CD4-positive, alpha-beta T cell treated with Interleukin-12 subunit alpha and Interleukin-12 subunit beta, for 1 hour (primary cell): ENCODE measurements around the gene RCC2.
"Not testable (repeated sequence)": the region's sequence is repeated elsewhere in the genome, so short reads cannot be mapped to it uniquely, and the experiment has no call there.

ENCODE experiments used
- DNase-seq: peaks from one replicate; pipeline ENCODE4 v3.0.0-alpha.2; 2020

RCC2 gene

DNA sequence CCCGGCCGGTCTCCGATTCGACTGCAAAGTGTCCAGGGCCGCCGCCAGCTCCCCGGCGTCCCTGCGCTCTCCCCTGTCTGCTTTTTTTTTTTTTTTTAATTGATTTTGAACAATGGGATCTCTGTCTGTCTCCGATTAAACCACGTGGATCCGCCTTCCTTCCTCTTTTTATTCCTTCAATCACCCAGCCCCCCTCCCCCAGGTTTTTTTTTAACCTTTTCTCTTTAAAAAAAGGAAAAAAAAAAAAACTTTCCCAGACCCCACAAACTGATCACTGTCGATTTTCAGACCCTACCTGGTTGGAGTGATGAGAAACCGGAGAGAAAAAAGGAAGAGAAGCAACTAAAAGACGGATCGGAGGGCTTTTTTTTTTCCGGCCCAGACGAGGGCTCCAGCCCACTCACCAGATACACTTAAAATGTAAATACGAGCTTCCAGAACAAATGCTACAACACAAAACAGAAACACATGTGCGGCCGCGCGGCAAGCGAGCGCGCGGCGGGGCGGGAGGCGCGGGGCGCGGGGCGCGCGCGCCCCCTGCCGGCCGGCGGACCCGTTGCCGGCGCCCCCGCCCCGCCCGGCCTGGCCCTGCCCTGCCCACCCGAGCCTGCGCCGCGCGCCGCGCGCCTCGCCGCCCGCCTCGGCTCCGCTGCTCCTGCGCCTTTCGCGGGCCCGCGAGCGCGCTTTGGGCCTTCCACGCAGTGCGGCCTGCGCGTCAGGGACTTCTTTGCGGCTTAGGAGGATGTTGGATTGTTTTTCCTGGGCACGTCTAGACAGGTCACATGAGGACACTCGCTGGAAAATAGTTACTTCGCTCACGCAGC lies at the start of gene RCC2:
TSS of gene RCC2 (minus strand) at position 428 of the 824 bp plus-strand sequence. CDS start 1,163 bp downstream, outside the sequence.
- peak; percentile 81 for DNase-seq

DNA sequence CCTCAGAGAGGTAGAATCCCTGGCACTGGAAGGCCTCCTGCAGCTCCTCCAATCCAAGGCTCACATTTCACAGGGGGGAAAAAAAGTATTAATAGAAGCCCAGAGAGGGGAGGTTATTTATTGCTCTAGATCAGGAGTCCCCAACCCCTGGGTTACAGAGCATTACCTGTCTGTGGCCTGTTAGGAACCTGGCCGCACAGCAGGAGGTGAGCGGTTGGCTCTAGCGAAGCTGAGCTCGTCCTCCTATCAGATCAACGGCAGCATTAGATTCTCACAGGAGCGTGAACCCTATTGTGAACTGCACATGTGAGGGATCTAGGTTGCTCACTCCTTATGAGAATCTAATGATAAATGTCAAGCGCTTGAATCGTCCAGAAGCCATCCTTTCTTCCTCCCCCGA lies 46.8 kb upstream of the RCC2 start:
- no peak for DNase-seq

DNA sequence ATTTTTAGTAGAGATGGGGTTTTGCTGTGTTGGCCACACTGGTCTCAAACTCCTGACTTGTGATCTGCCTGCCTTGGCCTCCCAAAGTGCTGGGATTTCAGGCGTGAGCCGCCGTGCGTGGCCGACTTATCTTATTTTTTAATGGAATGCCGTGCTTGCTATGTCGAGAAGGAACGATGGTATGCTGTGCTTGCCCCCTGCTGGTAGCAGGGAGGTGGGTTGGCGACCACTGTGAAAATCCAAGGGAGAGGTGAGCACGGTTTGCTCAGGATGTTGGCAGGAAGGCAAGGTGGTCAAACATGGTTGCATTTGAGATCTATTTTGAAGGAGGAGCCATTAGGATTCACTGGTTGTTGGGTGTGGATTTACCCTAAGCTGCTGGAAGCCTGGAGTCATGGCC lies 45.8 kb upstream of the RCC2 start:
- no peak for DNase-seq

DNA sequence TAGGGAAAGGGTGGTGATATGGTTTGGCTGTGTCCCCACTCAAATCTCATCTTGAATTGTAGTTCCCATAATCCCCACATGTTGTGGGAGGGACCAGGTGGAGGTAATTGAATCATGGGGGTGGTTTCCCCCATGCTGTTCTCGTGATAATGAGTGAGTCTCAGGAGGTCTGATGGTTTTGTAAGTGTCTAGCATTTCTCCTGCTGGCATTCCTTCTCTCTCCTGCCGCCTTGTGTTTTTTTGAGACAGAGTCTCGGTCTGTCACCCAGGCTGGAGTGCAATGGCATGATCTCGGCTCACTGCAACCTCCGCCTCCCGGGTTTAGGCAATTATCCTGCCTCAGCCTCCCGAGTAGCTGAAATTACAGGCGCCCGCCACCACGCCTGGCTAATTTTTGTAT lies 42.5 kb upstream of the RCC2 start:
- not testable (repeated sequence) for DNase-seq

DNA sequence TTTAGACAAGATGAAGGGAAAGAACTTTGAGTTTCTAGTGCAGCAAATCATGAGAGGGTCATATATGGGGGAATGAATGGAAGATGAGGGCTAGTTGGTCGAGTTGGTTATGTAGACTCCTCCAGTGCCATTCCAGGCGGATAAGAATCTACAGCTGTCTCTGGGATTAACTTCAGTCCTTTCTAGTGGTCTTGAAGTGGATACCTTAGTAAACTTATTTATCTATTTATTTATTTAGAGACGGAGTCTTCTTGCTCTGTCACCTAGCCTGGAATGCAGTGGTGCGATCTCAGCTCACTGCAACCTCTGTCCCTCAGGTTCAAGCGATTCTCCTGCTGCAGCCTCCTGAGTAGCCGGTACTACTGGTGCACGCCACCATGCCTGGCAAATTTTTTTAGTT lies 41.4 kb upstream of the RCC2 start:
- no peak for DNase-seq

DNA sequence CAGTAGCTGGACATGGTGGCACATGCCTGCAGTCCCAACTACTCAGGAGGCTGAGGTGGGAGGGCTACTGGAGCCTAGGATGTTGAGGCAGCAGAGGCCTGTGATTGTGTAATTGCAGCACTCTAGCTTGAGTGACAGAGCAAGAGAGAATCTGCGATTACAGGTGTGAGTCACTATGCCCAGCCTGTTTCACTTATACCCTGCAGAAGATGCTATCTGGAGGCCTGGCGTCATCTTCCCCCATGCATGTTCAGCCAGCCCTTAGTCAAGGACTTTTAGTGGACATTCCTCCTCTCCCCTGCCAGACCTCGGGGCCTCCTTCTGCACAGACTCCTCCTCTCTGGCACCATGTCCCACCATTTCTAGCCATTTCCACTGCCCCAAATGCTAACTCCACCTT lies 36.3 kb upstream of the RCC2 start:
- no peak for DNase-seq

DNA sequence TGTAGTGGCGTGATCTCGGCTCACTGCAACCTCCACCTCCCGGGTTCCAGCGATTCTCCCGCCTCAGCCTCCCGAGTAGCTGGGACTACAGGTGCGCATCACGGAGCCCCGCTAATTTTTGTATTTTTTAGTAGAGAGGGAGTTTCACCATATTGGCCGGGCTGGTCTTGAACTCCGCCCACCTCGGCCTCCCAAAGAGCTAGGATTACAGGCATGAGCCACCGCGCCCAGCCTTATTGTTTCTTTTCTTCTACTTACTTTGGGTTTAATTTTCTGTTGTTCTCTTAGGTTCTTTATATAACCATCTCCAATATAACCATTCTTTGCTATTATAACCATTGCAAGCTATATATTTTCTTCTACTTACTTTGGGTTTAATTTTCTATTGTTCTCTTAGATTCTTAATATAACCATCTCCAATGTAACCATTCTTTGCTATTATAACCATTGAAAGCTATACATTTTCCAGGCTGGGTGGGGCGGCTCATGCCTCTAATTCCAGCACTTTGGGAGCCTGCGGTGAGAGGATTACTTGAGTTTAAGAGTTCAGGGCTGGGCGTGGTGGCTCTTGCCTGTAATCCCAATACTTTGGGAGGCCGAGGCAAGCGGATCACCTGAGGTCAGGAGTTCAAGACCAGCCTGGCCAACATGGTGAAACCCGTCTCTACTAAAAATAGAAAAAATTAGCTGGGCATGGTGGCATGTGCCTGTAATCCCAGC lies 35.5 kb upstream of the RCC2 start:
- not testable (repeated sequence) for DNase-seq

DNA sequence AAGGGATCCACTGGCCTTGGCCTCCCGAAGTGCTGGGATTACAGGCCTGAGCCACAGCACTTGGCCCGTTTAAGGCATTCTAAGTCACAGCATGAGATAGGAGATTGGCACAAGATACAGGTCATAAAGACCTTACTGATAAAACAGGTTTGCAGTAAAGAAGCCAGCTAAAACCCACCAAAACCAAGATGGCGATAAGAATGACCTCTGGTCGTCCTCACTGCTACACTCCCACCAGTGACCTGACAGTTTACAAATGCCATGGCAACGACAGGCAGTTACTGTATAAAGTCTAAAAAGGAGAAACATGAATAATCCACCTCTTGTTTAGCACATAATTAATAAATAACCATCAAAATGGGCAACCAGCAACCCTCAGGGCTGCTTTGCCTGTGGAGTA lies 33.3 kb upstream of the RCC2 start:
- no peak for DNase-seq

DNA sequence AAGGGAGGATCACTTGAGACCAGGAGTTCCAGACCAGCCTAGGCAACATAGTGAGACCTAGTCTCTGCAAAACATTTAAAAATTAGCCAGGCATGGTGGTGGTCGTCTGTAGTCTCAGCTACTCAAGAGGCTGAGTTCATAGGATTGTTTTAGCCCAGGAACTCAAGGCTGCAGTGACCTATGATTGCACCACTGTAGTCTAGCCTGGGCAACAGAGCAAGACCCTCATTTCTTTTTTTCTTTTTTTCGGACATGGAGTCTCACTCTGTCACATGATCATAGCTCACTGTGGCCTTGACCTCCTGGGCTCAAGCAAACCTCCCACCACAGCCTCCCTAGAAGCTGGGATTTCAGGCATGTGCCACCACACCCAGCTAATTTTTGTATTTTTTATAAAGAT lies 31.9 kb upstream of the RCC2 start:
- no peak for DNase-seq

DNA sequence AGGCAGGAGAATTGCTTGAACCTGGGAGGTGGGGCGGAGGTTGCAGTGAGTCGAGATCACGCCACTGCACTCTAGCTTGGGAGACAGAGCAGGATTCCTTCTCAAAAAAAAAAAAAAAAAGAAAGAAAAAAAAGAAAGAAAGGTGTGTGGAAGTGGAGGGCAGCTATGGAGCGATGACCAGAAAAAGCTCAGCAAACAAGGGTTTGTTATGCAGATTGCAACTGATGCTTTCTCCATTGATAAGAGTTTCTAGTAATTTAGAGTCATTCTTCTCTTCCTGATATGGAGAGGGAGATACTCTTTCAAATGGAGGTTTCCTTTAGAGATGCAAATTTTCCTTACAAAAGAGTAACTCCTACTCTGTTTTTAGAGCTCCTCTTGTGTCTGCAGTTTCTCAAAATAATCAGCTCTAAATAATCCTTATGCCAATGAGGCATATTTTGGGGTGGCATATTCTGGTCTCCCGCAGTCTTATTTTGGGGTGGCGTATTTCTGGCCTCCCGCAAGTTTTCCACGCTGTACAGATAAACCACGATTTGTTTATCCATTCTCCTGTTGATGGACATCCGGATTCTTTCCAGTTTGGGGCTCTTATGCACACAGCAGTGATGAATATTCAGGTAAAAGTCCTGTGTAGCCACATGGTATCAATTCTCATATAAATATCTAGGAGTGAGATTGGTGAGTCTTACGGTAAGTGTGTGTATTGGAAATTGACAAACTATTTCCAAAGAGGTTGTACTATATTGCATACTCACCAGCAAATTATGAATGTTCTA lies 30.7 kb upstream of the RCC2 start:
- DNase-seq: no peak

DNA sequence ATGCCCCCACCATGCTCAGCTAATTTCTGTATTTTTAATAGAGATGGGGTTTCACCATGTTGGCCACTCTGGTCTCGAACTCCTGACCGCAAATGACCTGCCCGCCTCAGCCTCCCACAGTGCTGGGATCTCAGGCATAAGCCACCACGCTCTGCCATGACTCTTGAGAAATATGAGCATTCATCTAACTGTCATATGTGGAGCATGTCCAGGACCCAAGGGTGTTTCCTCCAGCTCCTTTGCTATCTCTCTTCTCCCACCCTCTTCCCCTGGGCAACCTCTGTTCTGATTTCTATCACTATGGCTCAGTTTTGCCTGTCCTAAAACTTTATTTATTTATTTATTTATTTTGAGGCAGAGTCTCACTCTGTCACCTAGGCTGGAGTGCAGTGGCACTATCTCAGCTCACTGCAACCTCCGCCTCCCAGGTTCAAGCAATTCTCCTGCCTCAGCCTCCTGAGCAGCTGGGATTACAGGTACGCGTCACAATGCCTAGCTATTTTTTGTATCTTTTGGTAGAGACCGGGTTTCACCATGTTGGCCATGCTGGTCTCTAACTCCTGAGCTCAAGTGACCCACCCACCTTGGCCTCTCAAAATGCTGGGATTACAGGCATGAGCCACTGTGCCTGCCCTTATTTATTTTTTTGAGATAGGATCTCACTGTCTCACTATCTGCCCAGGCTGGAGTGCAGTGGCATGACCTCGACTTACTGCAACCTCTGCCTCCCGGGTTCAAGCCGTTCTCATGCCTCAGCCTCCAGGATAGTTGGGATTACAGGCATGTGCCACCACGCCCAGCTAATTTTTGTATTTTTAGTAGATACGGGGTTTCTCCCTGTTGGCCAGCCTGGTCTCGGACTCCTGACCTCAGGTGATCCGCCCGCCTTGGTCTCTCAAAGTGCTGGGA lies 29.1 kb upstream of the RCC2 start:
- DNase-seq: not testable (repeated sequence)

DNA sequence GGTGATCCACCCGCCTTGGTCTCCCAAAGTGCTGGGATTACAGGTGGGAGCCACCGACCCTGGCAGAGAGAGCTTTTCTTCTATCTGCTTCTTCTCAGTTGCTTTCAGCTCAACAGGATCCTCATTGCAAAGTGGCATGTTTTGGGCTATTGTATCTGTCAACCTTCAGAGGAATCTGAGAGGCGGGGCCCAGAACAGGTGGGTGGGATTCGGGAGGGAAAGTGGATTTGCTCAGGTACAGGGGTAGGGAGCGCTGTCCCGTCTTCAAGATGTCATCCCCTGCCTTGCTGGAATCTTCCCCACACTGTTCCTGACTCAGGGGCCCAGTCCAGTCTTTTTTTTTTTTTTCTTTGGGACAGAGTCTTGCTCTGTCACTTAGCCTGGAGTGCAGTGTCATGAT lies 26.9 kb upstream of the RCC2 start:
- no peak for DNase-seq

DNA sequence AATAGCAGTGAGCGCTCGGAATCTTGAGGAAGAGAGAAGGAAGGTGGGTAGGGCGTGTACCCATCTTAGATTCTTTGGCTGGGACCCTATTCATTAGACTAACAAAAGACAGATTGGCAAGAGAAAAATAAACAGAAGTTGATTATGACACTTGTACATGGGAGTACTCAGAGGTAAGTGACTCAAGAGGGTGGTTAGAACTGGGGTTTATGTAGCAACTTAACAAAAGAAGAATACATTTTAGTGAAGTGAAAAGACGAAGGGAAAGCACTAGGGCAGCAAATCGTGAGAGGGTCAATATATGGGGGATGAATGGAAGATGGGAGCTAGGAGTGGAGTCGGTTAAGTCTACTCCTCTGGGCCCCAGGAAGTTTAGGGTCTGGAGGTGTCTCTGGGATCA lies 25.8 kb upstream of the RCC2 start:
- no peak for DNase-seq

DNA sequence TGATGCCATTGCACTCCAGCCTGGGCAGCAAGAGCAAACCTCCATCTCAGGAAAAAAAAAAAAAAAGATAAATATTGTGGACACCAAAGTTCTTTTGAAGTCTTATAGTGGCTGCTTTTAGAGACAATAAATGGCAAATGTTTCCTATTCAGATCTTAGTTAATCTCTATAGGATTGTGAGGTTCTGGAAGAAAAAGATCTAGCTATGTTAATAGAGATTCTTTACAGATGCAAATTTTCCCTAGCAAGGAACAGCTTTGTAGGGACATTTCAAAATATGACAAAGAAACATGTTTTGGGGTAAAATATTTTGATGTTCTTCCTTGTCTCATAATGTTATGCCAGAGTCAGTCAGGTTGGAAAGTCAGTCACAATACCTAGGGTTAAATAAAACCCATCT lies 24.5 kb upstream of the RCC2 start:
- no peak for DNase-seq

DNA sequence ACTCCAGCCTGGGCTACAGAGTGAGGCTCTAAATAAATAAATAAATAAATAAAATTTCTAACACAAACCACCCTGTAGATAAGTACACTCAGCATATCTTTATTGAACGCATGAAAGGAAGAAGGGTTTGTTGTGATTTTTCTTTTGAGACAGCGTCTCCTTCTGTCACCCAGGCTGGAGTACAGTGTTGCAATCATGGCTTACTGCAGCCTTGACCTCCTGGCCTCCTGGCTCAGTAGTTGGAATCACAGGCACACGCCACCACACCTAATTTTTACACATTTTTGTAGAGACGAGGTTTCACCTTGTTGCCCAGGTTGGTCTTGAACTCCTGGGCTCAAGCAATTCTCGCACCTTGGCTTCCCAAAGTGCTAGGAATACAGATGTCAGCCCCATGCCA lies 23.2 kb upstream of the RCC2 start:
- DNase-seq: no peak

DNA sequence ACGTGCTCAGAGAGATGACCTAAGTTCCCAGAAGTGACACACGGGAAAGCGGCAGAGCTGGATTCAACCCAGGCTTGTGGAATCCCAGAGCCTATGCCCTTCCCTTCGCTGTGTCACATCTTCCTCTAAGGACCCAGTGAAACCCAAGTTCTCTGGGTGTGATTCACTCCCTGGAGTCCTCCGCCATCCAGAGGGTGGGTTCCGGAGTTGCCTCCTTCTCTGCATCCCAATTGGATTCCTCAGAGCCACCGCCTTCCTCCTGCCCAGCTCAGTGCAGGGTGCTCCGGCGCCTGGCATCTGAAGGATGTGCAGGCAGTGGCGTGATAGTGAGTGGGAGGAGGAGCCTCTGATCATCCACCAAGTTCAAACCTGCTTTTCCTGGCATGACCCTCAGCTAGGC lies 20.7 kb upstream of the RCC2 start:
- no peak for DNase-seq

DNA sequence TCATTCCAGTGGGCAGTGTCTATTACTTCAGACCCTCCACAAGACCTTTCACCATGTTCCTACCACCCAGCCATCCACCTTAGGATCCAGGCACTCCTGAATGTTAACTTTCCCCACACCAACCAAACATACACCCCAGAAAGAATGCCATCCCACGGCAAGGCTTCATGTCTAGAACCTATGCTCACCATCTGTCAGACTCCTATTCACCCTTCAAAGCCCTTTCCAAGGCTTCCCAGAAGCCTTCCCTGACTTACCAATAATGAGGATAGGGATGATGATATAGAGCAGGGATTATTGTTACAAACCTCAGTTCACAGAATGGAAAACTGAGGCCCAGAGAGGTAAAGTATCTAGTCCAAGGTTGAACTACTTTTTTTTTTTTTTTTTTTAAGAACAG lies 19.3 kb upstream of the RCC2 start:
- no peak for DNase-seq

DNA sequence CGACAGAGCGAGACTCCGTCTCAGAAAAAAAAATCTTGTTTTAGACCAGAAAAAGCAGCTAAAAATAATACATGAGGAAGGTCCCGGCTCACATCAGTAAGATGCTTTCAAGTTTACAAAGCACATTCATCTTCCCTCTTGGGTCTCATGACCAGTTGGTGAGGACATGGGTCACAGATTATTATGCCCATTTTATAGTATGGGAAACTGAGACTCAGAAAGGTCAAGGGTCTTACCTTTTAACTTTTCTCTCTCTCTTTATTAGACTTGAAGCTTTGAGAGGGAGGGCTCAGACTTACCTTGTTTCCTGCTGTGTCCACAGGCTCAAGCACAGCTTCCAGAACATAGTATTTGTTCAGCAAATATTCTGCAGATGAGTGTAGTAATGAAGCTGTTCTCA lies 13.2 kb upstream of the RCC2 start:
- DNase-seq: no peak

DNA sequence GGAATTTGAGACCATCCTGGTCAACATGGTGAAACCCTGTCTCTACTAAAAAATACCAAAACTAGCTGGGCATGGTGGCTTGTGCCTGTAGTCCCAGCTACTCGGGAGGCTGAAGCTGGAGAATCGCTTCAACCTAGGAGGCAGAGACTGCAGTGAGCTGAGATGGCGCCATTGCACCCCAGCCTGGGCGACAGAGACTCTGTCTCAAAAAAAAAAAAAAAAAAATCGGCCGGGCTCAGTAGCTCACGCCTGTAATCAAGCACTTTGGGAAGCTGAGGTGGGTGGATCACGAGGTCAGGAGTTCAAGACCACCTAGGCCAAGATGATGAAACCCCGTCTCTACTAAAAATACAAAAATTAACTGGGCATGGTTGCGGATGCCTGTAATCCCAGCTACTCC lies 12.7 kb upstream of the RCC2 start:
- DNase-seq: not testable (repeated sequence)

DNA sequence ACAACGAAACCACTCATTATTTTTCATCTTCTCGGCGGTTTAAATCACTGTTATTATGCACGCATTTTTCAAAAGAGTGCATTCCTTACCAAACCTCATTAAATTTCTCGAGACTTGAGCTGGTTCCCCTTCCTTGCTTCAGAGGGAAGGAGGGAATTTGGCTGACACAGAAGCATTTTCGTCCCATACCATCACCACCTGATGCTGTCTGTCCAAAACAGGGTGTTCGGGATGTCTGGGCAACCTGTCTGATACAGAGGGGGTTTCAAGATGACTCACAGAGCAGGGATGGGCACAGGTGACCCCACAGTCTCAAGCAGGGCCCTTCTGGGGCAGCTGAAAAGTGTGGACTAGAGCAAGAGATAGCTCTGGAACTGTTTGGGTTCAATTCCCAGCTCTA lies 12.3 kb upstream of the RCC2 start:
- DNase-seq: no peak

DNA sequence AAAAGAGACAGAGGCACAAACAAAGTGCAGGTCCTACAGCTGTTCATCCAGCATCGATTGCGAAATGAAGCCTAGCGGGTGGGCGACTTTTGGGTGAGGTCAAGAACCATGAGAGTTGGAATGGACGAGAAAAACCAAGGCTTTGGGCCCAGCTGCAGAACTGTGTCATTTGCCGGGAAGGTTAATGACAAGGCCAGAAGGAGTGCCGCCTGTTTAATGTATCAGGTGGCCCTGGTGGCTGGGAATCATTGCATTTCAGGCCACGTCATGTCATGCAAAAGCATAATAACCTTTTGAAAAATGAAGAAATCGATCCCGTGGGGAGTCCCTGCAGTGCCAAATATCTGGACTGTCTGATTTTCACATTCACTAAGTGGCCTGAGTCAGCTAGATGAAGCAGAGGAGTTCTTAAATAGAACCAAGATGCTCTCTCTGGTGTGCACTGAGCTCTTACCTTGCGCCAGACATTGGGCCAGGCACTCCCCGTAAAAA lies 8.1 kb upstream of the RCC2 start:
- no peak for DNase-seq

DNA sequence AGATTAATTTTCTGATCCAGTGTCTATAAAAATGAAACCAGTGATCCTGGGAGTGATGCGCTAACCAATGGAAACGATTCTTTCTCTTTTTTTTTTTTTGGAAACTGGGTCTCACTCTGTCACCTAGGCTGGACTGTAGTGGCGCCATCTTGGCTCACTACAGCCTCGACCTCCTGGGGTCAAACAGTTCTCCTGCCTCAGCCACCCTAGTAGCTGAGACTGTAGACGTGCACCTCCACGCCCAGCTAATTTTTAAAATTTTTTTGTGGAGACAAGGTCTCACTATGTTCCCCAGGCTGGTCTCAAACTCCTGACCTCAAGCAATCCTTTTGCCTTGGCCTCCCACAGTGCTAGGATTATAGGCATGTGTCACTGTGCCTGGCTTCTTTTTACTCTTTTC lies 3.4 kb upstream of the RCC2 start:
- DNase-seq: no peak

DNA sequence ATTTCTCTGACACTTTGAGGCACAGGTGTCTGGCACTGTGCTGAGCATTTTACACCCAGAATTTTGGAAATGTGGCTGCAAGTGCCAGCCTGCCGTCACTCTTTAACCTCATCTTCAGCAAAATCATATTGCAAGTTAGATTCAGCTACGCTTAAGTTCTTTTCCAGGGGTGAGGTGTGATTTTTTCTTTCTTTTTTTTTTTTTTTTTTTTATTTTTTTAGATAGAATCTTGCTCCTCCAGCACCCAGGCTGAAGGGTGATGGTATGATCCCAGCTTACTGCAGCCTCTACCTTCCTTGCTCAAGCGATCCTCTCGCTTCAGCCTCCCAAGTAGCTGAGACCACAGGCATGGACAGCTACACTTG lies 2.5 kb upstream of the RCC2 start:
- no peak for DNase-seq
